ENCODE data around the gene PTPRD.

PTPRD gene

DNA sequence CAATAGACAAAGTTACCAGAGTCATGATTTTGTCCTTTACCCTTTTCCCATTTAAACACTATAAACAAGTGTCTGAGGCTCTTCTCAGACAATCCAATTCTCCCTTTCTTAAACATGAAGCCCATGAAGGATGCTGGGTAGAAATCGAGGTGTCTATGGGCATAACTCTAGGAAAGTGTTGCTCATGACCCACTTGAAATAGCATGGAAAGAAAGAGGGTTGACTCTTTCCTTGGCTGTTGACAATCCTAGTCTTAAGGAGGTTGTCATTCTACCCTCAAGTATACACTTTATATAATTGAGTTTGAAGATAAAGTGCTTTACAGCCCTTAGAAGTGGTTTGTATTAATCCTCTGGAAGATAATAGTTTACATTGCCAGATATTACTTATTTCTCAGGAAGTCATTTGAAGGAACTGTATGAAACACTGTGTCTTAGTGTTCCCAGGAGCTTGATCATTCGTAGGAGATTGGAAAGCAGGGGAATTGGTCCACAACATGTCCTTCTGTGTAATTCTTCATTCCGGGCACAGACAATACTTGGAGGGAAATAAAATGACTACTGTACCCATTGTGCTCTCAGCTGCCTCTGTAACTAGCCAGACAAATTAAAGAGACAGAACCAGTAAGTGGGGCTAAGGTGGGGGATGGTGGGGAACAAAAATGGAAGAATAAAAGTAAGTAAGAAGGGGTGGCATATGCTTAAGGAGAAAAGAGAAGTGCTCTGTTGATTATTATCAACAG, 1734.9 kb downstream of the PTPRD start:
- DNase-seq, result no peak

DNA sequence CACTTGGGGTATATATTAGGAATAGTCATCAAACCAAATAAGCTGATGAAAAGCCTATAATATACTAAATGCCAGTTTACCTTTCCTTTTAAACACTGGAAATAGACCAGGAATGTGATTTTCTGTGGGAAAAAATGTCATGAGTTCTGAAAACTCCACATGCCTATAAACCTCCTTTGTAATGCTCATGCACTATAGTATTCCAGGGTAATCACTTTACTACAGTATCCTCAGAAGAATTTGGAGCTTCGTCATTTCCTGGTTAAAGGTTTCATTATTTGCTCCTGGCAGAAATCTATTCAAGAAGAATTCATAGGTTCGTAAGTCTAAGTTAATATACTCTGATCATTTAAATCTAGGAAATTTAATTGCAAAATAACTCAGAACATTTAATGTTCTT, 1736.5 kb downstream of the PTPRD start:
- no peak for DNase-seq

- no peak for DNase-seq
Observed at GRCh38 chr9:8874482-8874881, 1738.3 kb downstream of the PTPRD start.

GRCh38 chr9:8872802-8873201, 1740.0 kb downstream of the PTPRD start:
- no peak for DNase-seq

DNA sequence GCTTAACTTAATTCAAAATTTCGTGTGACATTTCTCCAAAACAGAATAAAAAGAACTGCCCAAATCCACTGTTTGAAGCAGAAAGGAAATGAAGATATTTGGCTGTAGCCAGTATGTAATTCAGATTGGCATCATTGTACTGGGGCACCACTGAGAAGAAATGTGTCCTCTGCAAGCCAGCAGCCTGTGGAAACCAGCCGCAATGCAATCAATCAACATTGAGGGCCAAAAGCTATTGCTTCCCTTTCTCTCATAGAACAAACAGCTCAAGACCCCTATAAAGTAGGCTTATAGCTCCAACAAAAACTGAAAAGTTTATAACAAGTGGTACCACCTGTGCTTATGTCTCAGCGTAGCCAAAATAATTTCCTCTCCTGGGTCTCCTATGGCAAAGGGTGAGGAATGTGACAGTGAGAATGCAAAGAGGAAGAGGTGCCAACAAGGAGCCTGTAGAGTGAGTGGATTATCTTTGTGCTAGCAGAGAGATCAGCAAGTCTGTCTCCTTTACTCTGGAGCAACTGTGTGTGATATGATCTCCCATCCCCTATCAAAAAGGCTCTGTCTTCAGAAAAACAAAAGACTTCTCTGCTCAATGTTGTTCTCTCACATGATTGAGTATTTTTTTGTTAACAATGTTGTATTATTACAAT, 1740.9 kb downstream of the PTPRD start:
- DNase-seq, result no peak

DNA sequence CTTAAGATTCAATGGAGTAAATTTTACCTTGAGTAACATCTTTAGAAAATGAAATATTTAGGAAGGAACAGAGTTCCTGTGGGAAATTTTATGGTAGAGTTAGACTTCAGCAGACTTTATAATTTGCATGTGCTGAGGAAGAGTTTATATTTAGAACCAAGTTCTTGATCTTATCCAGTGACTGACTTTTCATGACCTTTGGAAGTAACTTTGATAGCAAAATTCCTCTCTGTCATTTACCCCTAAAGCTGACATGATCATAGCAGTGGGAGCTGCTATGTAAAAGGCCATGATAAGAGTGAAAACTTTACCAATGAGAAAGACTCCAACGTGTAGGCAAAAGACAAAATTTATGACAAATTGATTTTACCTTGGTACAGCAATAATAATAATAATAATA, 1741.4 kb downstream of the PTPRD start:
- no peak for DNase-seq

- no peak for DNase-seq
Observed at GRCh38 chr9:8869812-8870211, 1743.0 kb downstream of the PTPRD start.

DNA sequence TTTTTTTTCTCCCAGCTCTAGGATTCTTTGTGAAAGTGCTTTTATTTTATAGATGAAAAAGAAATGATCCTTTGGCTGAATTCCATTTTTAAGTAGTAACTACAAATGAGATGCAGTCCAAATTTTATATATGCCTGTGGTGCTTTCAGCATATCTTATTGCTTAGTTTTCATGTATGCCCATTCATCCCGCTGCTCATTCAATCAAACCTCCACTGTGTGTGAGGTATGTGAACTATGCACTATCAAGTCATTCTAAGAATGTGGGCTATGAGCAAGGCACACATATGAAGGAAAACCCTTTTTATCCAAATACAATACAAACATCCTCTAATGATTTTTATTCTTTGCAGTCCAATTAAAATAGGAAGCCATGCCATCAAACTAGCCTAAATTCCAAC, 1744.2 kb downstream of the PTPRD start:
- DNase-seq, result no peak

DNA sequence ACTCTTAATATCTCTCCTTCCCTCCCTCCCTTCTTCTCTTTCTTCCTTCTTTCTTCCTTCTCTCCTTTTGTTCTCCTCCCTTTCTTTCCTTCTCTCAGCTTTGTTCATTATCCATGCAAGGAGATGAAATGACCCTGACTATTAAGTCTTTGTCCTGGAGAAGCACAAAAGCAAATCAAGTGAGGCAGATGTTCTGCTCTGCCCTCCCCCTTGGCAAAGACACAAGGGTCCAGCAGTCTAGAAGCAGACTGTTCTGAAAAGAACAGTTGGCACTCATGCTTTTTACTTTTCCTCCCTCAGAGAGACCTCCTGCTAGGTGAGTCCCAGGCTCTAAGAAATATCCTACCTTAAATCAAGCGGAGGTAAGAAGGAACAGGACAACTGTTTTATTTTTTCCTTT, 1745.7 kb downstream of the PTPRD start:
- DNase-seq, result no peak

- DNase-seq, result no peak
Observed at GRCh38 chr9:8864545-8864896, 1748.3 kb downstream of the PTPRD start.

DNA sequence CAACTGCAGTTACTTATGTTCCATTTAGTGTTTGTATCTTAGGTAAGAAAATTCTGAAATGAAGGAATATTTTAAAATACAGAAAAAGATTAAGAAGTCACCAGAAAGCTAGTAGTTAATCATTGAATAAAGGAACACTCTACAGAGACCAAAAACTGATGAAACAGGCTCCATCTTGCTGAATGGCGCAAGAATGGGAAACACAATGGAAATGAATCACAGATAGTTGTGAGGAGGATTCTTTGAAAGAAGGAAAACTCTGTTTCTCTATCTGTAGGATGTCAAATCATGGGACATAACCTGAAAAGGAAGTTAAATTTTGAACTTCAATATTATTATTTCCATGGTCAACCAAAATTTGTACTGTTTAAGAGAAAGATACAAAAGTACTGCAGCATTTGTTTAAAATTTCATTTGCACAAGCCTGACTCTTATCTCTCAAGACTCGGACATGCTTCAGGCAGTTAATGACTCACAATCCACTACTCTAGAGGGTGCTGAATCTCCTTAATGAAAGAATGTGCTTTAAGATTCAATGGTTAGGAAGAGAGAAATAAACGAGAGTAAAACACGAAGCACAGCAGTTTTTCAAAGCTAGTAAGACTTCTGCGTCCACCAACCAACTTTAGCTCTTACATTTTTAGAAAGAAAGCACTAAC, 1748.8 kb downstream of the PTPRD start:
- DNase-seq, result no peak

GRCh38 chr9:8863069-8863468, 1749.7 kb downstream of the PTPRD start:
- peak; percentile 65 for DNase-seq

GRCh38 chr9:8860925-8861324, 1751.9 kb downstream of the PTPRD start:
- no peak for DNase-seq

- no peak for DNase-seq
Observed at GRCh38 chr9:8860086-8860485, 1752.7 kb downstream of the PTPRD start.

GRCh38 chr9:8859416-8859815, 1753.4 kb downstream of the PTPRD start:
- peak; percentile 8 for DNase-seq

DNA sequence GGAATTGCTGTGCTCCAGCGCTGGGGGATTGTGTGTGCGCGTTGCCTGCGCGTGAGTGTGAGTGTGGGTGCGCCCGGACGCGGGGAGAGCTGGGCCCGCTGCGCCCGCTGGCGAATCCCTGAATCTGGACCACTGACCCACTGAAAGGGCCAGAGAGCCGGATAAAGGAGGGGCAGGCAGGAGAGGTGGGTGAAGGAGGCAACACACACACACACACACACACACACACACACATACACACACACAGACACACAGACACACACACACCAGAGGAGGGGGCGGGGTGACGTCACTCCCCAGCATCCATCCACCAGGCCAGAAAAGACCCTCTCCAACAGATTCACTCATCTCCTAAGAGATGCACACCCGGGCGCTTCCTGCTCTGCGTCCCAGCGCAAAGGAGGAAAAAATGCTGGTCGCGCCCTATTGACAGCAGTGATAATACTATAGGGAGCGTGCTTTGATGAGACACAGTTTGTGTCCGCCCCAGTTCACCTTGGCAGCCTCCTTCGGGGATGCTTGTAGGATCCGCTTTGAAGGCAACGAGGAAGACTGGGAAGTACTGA, 1754.1 kb downstream of the PTPRD start:
- peak; percentile 24 for DNase-seq

DNA sequence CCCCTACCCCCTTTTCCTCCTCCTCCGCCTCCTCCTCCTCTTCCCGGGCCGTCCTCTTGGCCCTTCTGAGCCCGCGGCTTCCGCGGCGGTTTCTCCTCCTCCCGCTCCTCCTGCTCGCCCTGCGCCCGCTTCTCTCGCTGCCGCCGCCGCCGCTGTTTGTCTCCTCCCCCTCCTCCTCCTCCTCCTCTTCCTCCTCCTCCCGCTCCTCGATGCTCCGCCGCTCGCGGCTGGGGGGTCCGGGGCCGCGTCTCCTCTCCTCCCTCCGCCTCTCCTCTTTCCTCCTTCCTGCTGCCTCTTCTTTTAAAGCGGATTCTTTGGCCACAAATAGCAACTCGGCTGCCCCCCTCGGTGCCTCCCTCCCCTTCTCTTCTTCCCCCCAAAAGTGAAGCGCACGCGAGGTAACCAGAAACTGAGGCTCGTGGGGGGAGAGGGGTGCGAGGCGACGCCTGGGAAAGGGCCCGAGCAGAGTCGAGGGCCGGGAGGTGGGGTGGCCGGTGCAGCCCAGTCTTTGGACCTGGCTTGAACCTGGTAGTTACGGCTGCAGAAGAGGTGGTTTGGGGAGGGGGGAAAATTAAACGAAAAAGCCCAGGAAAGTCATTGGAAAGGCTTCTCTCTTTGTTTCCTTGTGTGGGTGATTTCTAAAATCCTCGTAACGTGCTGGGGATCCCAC, 1754.7 kb downstream of the PTPRD start:
- peak; percentile 37 for DNase-seq

GRCh38 chr9:8857068-8857925, 1755.5 kb downstream of the PTPRD start:
- DNase-seq, result peak; percentile 28

GRCh38 chr9:8856396-8857067, 1756.3 kb downstream of the PTPRD start:
- peak; percentile 6 for DNase-seq

GRCh38 chr9:8855046-8855445, 1757.8 kb downstream of the PTPRD start:
- DNase-seq, result peak; percentile 31

- no peak for DNase-seq
Observed at GRCh38 chr9:8852301-8852864, 1760.4 kb downstream of the PTPRD start.
